GM04504 (cell line): ENCODE data around the gene LRRC4B.
A peak's percentile ranks its signal among the peaks of the same experiment; 100 is the strongest.

ENCODE experiments used
- DNase-seq: peaks from one replicate; pipeline ENCODE4 v3.0.0-alpha.2; 2012; ENCODE audit warnings: low read depth

Gene LRRC4B

GRCh38 chr19:50570997-50571396 is 2.8 kb upstream of the LRRC4B start:
- DNase-seq: no peak

DNA sequence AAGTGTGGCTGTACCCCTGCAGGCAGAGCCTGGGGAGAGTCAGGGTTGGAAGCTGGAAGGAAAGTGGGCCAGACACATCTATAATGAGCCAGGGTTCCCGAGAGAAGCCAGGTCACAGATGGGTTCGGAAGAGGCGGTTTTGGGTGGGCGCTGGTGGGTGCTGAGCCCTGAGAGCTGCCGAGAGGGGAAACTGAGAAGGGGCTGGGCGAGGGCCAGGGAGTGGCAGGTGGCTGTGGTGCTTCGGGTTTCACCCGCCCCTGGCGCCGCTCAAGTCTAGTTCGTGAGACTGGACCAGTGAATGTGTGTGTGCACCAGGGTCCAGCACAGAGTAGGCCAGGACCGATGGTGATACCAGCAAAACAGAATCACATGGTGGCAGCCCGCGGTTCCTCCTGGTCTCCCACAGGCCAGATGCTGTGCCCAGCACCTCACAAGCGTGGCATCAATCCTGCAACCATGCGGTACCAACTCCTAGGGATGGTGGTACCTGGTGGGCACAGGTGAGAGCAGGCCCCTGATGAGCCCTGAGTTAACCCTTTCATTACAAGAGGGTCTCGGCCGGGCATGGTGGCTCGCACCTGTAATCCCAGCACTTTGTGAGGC is 1.8 kb upstream of the LRRC4B start:
- no peak for DNase-seq

GRCh38 chr19:50568728-50569698 is 778 bp upstream of the LRRC4B start:
- no peak for DNase-seq

DNA sequence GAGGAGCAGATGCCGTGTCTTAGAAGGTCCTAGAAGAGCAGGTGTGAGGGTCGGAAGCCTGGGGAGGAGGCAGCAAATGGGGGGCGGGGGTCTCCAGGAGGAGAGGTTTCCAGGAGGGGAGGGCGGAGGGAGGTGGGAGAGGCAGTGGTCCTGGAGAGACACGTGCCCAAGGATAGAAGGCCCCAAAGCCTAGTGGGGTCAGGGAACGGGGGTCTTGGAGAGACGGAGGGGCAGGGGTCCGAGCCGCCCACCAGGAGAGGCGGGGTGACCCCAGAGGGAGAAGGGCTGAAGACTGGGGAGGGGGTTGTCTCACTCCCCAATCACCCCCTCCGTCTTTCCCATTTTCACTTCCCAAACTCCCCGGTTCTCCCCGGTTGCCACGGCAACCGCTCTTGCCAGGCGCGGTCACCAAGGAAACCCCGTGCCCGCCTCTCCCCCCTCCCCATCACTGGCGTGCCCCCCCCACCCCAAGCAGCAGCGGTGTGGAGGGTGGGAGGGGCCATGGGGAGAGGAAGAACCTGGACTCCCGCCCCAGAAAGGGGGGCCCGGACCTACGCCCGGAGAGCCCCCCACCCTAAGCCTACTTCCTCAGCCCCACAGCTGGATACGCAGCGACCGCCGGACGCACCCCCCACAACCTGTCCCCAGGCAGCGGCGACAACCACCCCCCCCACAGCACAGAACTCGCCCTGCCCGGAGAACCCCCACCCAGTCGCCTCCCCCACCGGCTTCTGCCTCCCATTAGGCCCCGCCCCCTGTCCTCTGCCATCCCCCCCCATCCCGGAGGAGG is 988 bp downstream of the LRRC4B start:
- no peak for DNase-seq

GRCh38 chr19:50565984-50566903 is 2.0 kb downstream of the LRRC4B start:
- no peak for DNase-seq

DNA sequence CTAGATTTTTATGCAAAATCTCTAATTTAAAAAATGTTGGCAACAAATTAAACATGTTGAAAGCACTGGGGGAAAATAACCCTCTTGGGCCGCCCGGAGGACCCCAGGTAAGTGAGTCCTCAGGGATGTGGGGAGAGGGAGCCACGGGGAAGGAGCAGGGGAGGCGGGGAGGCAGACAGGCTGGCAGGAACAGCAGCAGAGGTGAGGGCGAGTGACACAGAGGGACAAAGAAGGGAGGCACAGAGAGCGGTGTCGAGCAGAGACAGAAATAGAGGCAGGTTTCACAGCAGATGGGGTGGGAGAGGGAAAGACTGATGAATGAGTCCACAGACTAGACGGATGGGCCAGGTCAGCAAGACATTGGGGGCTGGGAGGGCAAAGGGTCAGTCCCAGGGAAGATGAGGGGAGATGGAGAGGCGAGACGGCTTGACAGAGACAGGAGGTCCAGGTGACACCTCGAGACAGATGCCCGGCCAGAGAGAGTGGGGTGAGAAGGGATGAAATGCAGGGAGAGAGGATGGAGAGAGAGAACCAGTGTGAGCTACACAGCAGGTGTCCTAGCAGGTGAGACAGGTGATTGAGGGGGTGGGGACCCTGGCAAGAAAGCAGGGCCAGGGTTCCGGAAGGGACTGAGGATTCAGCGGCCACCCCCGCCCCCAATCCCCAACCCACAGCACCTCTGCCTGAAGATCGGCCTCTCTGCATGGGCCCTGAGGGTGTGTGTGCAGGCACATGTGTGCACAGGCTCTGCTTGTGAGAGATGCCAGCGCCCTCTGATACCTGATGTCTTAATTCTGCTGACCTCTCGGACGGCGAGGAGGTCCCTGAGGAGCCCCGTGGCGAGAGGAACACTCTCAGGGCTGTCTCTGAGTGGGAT is 3.8 kb downstream of the LRRC4B start:
- no peak for DNase-seq

DNA sequence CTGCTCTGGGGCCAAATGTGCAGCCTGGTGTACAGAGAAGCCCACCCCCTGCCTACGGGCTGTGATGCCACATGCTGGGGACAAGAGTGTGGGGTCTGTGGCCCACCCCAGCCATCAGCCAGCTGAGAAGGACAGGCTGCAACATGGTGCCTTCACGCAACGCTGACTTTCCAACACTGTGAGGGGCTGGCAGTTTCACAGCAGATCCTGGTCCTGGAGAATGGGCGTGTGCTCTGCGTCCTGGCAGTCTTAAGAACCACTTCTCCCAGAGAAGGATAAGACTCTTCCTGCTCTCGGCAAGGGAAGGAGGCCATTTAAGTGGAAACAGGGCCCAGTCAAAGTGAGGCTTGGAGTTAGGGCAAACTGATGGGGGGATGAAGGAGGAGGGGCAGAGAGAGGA is 4.6 kb downstream of the LRRC4B start:
- DNase-seq: no peak

DNA sequence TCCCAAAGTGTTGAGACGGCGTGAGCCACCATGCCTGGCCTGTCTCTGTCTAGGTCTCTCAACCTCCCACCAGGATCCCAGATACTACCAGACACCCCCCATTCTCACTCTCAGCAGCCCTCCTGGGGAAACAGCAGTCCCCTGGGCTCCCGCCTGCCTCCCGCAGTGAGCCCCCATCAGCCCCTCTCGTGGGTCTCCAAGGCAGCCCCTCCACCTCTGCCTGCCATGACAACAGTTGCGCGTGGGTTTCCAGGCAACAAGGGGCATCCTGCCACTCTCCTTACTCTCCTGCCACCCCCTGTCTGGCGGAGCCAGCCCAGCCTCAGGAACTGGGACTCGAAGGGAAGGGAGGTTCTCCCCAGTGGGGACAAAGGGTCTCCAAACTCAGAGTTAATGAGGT is 5.2 kb downstream of the LRRC4B start:
- no peak for DNase-seq

- no peak for DNase-seq
These were observed 5.9 kb downstream of the LRRC4B start for GRCh38 chr19:50562329-50562728.

DNA sequence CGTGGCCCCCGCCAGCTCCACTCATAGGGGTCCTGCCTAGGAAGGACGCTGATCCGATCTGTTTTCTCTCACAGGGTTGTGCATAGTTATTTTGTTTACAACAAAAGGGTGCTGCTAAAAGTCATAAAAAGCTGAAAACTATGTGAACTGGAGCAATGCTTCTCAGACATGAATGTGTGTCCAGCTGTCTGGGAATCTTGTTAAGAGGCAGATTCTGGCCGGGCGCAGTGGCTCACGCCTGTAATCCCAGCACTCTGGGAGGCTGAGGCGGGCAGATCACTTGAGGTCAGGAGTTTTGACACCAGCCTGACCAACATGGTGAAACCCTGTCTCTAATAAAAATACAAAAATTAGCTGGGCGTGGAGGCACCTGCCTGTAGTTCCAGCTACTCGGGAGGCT is 8.6 kb downstream of the LRRC4B start:
- DNase-seq: no peak

GRCh38 chr19:50558449-50558848 is 9.8 kb downstream of the LRRC4B start:
- no peak for DNase-seq

DNA sequence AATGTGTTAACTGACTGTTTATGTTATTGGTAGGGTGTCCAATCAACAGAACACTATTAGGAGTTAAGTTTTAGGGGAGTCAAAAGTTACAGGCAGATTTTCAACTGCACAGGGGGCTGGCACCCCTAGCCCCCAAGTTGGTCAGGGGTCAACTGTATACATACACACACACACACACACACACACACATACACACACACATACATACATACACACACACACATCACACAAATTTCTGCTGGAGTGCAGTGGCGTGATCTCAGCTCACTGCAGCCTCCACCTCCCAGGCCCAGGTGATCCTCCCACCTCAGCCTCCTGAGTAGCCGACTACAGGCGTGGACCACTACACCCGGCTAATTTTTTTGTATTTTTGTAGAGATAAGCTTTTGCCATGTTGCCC is 10.2 kb downstream of the LRRC4B start:
- no peak for DNase-seq

DNA sequence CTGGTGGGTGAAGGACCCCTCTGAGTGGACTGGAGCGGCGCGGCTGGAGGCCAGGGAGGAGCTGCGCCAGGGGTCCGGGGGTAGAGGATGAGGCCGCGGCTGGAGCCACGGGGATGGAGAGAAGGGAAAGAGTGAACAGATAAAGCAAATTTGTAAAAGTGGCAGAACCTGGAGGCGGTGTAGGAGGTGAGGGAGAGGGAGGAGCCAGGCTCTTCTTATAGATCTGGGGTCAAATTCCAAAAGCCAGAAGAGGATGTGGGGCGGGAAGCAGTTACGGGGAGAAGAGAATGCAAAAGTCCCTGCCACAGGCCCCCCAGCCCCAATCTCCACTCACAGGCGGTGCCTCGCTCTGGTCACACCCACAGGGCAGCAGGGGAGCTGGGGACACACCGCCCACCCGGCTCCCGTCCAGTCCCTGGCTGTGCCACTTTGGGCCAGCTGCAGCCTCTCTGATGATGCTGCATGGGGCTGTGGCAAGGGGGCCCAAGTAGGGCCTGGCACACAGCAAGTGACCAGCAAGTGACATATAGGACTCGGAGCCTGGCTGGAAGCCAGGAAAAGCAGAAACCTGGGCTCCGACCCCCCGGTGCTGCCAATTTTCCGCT is 11.1 kb downstream of the LRRC4B start:
- no peak for DNase-seq

- peak; percentile 12 for DNase-seq
These were observed 11.8 kb downstream of the LRRC4B start for GRCh38 chr19:50556282-50557008.

DNA sequence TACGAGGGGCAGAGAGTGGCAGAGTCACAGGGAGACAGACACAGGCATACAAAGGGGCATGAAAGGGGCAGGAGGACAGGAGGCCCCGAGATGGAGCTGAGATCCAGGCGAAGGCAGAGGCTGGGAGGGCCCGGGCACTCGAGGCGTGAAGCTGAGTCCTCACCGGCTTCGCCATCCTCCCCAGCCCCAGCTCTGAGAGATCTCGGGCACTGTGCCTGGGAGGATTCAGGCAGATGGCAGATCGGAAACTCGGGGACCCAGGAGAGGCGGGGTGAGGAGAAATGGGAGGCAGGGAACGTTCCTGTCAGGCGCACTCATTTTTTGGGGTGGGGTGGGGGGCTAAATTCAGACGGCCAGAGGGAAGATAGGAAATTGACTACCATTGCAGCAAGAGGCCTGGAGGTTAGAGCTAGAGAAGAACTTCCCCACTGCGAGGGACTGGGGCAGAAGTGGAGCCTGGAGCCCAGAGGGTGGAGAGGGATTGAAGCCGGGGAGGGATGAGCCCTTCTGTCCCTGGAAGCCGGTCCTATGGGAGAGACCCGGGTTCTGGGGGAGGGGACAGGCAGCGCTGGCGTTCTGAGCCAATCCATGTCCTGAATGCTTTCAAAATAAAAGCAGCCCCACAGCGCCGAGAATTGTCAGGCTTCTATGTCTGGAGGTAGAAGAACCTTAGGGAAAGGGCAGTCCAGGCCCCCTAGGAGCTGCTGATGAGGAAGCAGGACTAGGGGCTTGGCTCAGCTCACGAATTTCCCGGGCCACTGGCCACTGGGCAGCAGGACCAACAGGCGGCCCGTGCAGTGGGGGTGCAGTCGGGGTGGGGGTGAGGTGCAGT is 12.6 kb downstream of the LRRC4B start:
- DNase-seq: no peak

GRCh38 chr19:50555033-50555432 is 13.2 kb downstream of the LRRC4B start:
- no peak for DNase-seq

GRCh38 chr19:50554212-50554611 is 14.0 kb downstream of the LRRC4B start:
- no peak for DNase-seq

DNA sequence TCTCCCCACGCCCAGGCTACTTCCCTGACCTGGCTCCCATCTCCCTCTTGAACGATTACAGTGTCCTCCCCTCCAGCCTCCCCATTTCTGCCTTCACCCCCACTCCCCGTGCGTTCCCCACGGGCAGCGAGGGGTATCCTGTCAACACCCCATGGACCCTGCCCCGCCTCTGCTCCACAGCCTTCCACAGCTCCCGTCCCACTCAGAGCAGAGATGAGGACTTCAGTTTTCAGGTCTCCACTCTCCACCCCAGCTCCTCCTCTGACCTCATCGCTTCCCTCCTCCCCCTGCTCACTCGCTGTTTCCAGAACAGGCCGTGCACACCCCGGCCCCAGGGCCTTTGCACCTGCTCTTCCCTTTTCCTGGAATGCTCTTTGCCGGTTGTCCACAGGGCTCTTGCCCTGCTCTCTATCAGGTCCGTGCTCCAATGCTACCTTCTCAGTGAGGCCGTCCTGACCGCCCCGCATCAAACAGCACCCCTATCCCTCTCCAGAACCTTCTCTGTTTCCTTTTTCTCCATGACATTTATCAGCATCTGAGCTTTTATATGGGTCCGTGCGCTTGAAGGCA is 15.0 kb downstream of the LRRC4B start:
- DNase-seq: no peak
